K562 (cell line): Measurements from ENCODE around the gene TBC1D12. TPM values are rescaled to one million over a fixed set of nuclear protein-coding genes. Genes with fewer than 3 reads are reported as not detected.

Source experiments
- ATAC-seq: fragments of 200-7000 bp; cut with Tn5 transposase; 3 replicates; pipeline ENCODE4 v1.9.1; 2020; ENCODE audit warnings: moderate library complexity
- BruUV-seq: library from RNA; stranded (reverse); fragments of 400-500 nt; replicated peaks from 2 replicates; lab custom pipeline; 2021; lab: Mats Ljungman, UMichigan
- CTCF ChIA-PET: fragments of 300-600 bp; formaldehyde crosslinking; extraction: SDS; loops from one replicate; lab custom pipeline; 2021; ENCODE audit warnings: low intra/inter-chr PET ratio; lab: Yijun Ruan, JAX
- POLR2A ChIA-PET: fragments of 300-600, 350-650 bp; sonication (Branson Sonifier 250); formaldehyde crosslinking; extraction: SDS; loops from one replicate; lab custom pipeline; 2021; ENCODE audit warnings: antibody characterized with exemption, inconsistent platforms; lab: Yijun Ruan, JAX
- DNase-seq, 4 experiments: peaks; one replicate each; pipeline versions ENCODE4 v3.0.0 to v3.0.0-alpha.2; 2011 to 2018; ENCODE audit warnings: low spot score in 3 of 4, mixed read lengths in 3 of 4; ENCODE audit errors: extremely low read depth in 1 of 4
- FAIRE-seq: peaks from 2 replicates; lab custom pipeline; 2011; peaks lifted over from hg19 to GRCh38; lab: Jason Lieb, UNC
- H2AFZ ChIP-seq: 2 replicates; pipeline ENCODE4 v1.6.0; 2011; ENCODE audit warnings: low read depth, low read length, control low read depth, inconsistent platforms
- H3K27ac ChIP-seq: fragments of 200-600 bp; 3 replicates; pipeline ENCODE4 v1.8.0; 2011; ENCODE audit warnings: low read depth, mild to moderate bottlenecking, control low read depth, inconsistent platforms, low read length, moderate library complexity, mixed read lengths; ENCODE audit errors: extremely low read depth
- H3K27me3 ChIP-seq, 2 experiments: fragments of 300-600 bp in 1 of 2; 2 replicates in 1 of 2; 3 replicates in 1 of 2; pipeline versions ENCODE4 v1.6.0 to v1.8.0; 2011; ENCODE audit warnings: inconsistent platforms in 2 of 2, low read length in 2 of 2, mild to moderate bottlenecking in 1 of 2, mixed read lengths in 1 of 2, moderate library complexity in 1 of 2; ENCODE audit not compliant: control insufficient read depth in 2 of 2, insufficient read depth in 2 of 2
- H3K36me3 ChIP-seq: fragments of 300-600 bp; 3 replicates; pipeline ENCODE4 v1.8.0; 2011; ENCODE audit warnings: mild to moderate bottlenecking, low read length, inconsistent platforms; ENCODE audit not compliant: control insufficient read depth, insufficient read depth
- H3K4me1 ChIP-seq, 2 experiments: fragments of 200-600 bp in 1 of 2; replicated peaks in 1 of 2; 2 replicates in 1 of 2; 3 replicates in 1 of 2; pipeline versions ENCODE4 v1.5.1 to v1.8.0; 2011; ENCODE audit warnings: inconsistent platforms in 2 of 2, low read length in 2 of 2, mild to moderate bottlenecking in 1 of 2, mixed read lengths in 1 of 2, moderate library complexity in 1 of 2; ENCODE audit not compliant: control insufficient read depth in 2 of 2, insufficient read depth in 2 of 2
- H3K4me2 ChIP-seq: 2 replicates; pipeline ENCODE4 v1.6.1; 2011; ENCODE audit warnings: low read length, control low read depth, inconsistent platforms, mixed read lengths; ENCODE audit not compliant: insufficient read depth
- H3K4me3 ChIP-seq: fragments of 200-600 bp; sonication (generic), shearing (Covaris generic); 2 replicates; pipeline ENCODE4 v1.5.1; 2016; ENCODE audit warnings: control low read depth, inconsistent platforms
- H3K79me2 ChIP-seq: fragments of 200-600 bp; 3 replicates; pipeline ENCODE4 v1.8.0; 2011; ENCODE audit warnings: low read length, inconsistent platforms; ENCODE audit not compliant: control insufficient read depth, insufficient read depth
- H3K9ac ChIP-seq, 2 experiments: 2 replicates each; pipeline versions ENCODE4 v1.6.0 to v1.6.1; 2011; ENCODE audit warnings: low read depth in 2 of 2, low read length in 2 of 2, control low read depth in 1 of 2, inconsistent platforms in 1 of 2, mild to moderate bottlenecking in 1 of 2, mixed read lengths in 1 of 2; ENCODE audit not compliant: insufficient read depth in 1 of 2
- H3K9me1 ChIP-seq: one replicate; pipeline ENCODE4 v1.6.0; 2011; ENCODE audit warnings: inconsistent platforms, mild to moderate bottlenecking, low read length, moderate library complexity; ENCODE audit not compliant: control insufficient read depth, insufficient read depth
- H3K9me3 ChIP-seq: replicated peaks from 2 replicates; pipeline ENCODE4 v1.5.1; 2011; ENCODE audit warnings: low read depth, low read length, inconsistent platforms; ENCODE audit not compliant: control insufficient read depth, insufficient read depth
- H4K20me1 ChIP-seq: replicated peaks from 2 replicates; pipeline ENCODE4 v1.6.1; 2011; ENCODE audit warnings: low read length, inconsistent platforms, mixed read lengths; ENCODE audit not compliant: control insufficient read depth, insufficient read depth
- GTF3C2 ChIP-seq: IDR thresholded peaks from 3 replicates; pipeline ENCODE4 v1.6.1; 2011; ENCODE audit warnings: borderline replicate concordance, mild to moderate bottlenecking, moderate library complexity; ENCODE audit not compliant: insufficient read length; ENCODE audit errors: extremely low read depth
- MYNN ChIP-seq, 2 experiments: sonication (generic); formaldehyde crosslinking in 1 of 2; IDR thresholded peaks; 2 replicates each; pipeline versions ENCODE4 v1.5.0 to v1.6.1; 2016 to 2020; ENCODE audit warnings: antibody characterized with exemption in 1 of 2, missing genetic modification reagents in 1 of 2
- ZNF766 ChIP-seq: fragments of 200-800 bp; sonication (Bioruptor generic); conservative IDR thresholded peaks from 2 replicates; pipeline ENCODE4 v1.6.1; 2016; ENCODE audit warnings: missing genetic modification characterization, missing compliant biosample characterization
- WGBS: fragments of 100-300 bp; shearing (Covaris generic); methylation state at CpG from one replicate; pipeline ENCODE4 v1.1.6; 2016; ENCODE audit warnings: low coverage, mixed read lengths; ENCODE audit not compliant: insufficient coverage; ENCODE audit errors: missing lambda C conversion rate; 5-methylcytosine and 5-hydroxymethylcytosine counted together
- in situ Hi-C: fragments of 300-500 bp; cut with MboI; formaldehyde crosslinking; loops from 4 replicates; pipeline ENCODE4 v1.15.0; 2018; ENCODE audit warnings: inconsistent platforms, mixed read lengths
- intact Hi-C: fragments of 100-400 bp; cut with micrococcal nuclease; formaldehyde crosslinking; loops from 2 replicates; pipeline ENCODE4 v1.14.2; 2022
- polyA plus RNA-seq, 8 experiments: library from polyadenylated mRNA; depleted of rRNA in 4 of 8; stranded (reverse) in 5 of 8; unstranded in 3 of 8; fragments of >200 nt; fragmentation: Nextera tagmentation in 2 of 8; fragmentation: Illumina TruSeq in 1 of 8; extraction: Ambion mirVana in 2 of 8; extraction: Trizol in 1 of 8; gene quantifications; 2 replicates each; pipeline versions ENCODE4 v1.2.1 to v1.2.3, GENCODE V29; 2011 to 2014; ENCODE audit warnings: inconsistent platforms in 1 of 8, missing spikeins in 1 of 8
- total RNA-seq, 7 experiments: library from RNA; depleted of rRNA in 6 of 7; stranded (reverse); fragments of >200 nt in 6 of 7; fragmentation: Illumina TruSeq in 2 of 7; extraction: Trizol in 2 of 7; gene quantifications; 2 replicates each; pipeline versions ENCODE4 v1.2.1 to v1.2.3, GENCODE V29; 2011 to 2021; ENCODE audit warnings: low replicate concordance in 1 of 7

The TBC1D12 gene
- total and polyA plus RNA-seq, 9 of the 15 experiments (the other 6 are each of a cell fraction or from before 2014, with no cell fraction given), result 2.1 to 6.7 (median 3.9) TPM

- ATAC-seq, result no peak
- Histone ChIP-seq H3K79me2 (no peaks in the 10 kb centered on the region), H3K36me3 (no peaks in the 10 kb centered on the region), H3K27ac (no peak overlapping the region), H3K4me1 (no peaks in the 10 kb centered on the region; a peak in 1 of 5 replicates), H4K20me1 (no peaks in the 10 kb centered on the region), H3K4me2 (no peak overlapping the region)
- in situ Hi-C loops, result no loop called here
- POLR2A ChIA-PET, result no interaction called here
- CTCF ChIA-PET, result no interaction called here
- 78% methylated on average over 1 of the region's 1 CpG for WGBS
- no peak for FAIRE-seq
- TF ChIP-seq GTF3C2 (no peak), MYNN (IDR thresholded peaks at IDR 0.05) (peak; percentile 93), MYNN (CRISPR knock-in tag; IDR thresholded peaks at IDR 0.05) (no peak; the same call in 1 of the 2 replicates), ZNF766 (CRISPR knock-in tag) (no peak)
- TF ChIP-seq, all 486 proteins: peak for 1
- Histone ChIP-seq H3K4me3 (no peak overlapping the region), H3K9me3 (no peaks in the 10 kb centered on the region), H3K9me1 (no peaks in the 10 kb centered on the region), H2AFZ (no peak overlapping the region), H3K27me3 (no peaks in the 10 kb centered on the region), H3K9ac (no peak overlapping the region)
- intact Hi-C loops, result no loop called here
- no peak for DNase-seq
- no TSS peak for BruUV-seq
Measured at GRCh38 chr10:94485094-94485493, 82.8 kb downstream of the TBC1D12 start.
